ENCODE measurements around the gene FYTTD1.

FYTTD1 gene

DNA sequence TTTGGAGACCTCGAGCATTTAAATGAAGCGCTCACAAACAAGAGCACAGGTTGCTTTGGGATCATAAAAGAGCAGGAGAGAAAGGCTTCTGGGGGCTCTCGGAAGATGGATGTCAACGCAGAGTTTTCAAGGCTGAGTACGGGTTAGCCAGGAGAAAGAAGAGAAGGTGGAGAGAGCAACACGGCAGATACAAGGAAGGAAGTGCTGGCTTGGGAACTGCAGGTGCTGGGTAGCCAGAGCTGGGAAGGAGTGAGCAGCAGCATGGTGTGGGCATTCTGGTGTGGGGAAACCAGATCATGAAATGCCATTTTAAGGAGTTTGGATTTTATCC, 12.4 kb upstream of the FYTTD1 start:
- no peak for DNase-seq (ENCODE audit: low read depth)

DNA sequence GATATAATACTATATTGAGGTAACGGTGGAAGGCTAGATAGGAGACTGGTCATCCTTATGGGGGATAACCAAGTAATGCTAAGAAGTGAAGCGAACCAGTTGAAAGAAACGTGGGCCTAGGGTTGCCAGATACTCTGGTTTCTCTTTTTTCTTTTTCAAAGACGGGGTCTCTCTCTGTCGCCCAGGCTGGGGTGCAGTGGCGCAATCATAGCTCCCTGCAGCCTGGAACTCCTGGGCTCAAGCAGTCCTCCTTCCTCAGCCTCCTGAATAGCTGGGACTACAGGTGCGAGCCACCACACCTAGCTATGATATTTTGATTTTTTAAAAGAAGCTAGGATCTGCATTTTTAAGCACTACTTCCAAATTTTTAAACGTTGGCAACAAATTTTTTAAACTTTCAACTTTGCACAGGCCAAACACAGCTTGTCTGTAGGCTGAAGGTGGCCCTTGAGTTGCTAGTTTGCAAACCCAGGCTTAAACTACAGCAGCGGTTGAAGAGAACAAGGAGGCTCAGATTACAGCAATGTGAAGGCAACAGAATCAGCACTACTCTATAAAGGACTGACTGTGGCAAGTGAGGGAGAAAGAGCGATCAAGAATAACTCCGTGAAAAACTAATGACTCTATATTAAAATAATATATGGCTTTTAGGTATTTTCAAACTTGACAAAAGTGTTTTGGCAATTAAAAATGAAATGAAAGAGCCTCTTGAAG, 11.8 kb upstream of the FYTTD1 start:
- no peak for DNase-seq (ENCODE audit: low read depth)

GRCh38 chr3:197742787-197743186, 6.9 kb upstream of the FYTTD1 start:
- no peak for DNase-seq (ENCODE audit: low read depth)

DNA sequence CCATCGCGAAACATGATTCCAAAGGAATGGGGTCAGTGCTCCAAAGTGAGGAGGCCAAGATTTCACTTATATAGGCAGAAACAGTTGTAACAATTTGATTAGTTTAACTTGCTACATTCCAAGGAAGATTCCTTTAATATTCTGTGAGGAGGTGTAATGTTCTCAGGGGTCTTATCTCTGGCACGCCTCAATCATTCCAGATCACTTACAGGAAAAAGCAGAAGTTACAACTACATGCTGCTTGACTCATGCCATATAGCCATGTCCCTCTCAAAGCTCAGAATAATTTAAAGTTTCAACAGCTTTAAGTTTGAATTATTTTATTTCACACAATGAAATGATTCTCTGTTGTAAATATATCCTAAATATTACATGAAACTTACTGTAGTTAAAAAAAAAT, 3.5 kb upstream of the FYTTD1 start:
- no peak for DNase-seq (ENCODE audit: low read depth)

DNA sequence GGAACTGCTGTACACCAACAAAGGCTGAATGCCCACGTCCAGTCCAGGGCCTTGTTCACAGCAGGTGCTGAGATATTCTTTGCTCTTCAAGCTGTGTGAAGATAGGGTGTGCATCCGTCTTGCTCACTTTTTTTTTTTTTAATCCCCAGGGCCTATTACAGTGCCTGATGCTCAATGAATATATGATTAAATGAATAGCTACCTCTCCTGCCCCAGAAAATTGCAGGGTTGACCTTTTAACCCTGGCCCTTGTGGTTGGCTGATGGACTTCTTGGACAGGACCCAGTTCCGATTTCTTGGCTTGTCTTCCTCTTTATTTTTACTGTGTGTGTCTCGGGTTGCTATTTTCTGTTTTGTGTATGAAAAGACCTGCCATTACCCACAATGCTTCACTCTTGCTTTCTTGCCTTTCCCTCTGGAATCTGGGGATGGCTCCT, 2.9 kb upstream of the FYTTD1 start:
- no peak for DNase-seq (ENCODE audit: low read depth)

DNA sequence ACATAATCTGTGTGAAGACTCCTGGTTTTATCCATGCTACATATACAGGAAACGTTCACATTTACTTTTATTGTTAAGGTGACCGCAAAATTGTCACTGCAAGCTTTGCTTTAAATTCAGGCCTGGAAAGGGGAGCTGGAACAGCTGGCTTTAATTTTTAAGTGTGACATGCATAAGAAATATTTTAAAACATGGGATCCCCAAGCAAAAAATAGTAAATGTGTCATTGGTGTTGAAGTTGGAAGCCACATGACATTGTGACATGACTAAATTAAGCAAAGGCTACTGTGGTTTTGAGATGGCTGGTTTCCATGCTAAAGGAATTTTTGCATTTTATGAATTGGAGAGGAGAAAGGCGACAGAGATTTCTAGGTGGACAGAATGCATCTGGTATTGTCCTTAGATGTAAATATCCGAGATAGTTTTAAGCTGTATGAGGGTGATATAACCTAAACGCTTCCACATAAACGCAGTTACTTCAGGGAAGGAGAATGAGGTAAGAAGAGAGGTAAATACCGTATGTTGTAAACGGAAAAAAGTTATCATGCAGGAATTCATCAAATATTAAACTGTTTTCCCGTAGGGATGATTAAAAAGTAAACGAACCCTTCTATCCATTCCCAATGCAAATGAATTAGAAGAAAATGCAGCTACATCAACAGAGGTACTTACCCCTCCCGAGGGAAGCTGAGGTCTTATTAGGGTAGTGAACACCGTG, 927 bp upstream of the FYTTD1 start:
- no peak for DNase-seq (ENCODE audit: low read depth)

DNA sequence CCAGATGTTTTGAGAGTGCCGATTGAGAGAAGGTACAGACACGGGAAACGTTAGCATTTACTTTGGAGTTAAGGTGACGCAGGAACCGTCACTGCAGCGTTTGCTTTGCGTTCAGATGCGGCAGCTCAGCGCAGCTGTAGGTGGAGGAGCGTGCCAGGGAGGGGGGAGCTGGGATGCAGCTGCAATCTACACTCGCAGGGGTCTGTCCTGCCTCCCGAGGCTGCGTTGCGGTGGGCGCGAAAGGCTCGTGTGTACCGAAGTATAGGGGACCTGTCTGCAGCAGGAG, 425 bp upstream of the FYTTD1 start:
- DNase-seq (ENCODE audit: low read depth) = no peak

- peak; percentile 66 for DNase-seq (ENCODE audit: low read depth)
Measured at GRCh38 chr3:197750396-197750831, 731 bp downstream of the FYTTD1 start.

DNA sequence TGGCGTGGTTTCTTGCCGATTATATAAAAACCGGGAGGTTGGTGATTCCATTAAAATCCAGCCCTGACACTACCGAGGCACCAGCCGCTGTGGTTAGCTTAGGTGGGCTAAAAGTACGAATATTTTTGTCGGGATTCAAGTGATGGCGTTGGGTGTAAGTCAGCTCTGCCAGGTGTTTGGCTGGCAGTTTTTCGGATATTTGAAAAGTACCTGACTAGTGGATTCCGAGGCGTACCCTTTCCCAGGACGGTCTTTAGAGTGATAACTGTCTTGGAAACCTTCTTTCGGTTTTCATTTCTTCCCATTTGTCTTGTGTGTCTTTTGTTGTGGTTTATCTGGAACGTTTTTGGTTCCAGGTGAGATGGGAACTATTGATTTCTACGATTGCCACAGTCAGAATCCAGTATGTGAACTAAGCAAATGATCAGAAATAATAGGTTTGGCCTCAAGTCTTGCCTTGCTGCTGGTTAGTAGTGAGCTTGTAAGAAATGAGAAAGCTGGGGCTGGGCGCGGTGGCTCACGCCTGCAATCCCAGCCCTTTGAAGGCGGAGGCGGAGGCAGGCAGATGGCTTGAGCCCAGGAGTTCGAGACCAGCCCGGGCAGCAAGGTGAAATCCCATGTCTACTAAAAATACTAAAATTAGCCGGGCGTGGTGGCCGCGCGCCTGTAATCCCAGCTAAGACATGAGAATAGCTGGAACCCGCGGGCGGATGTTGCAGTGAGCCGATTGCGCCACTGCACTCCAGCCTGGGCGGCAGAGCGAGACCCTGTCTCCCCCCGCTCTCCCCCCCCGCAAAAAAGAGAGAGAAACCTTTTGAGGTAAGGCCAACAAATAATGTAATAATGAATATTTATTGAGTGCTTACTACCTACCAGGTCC, 1.4 kb downstream of the FYTTD1 start:
- no peak for DNase-seq (ENCODE audit: low read depth)

- no peak for DNase-seq (ENCODE audit: low read depth)
Measured at GRCh38 chr3:197752107-197752506, 2.4 kb downstream of the FYTTD1 start.

GRCh38 chr3:197753263-197753662, 3.6 kb downstream of the FYTTD1 start:
- DNase-seq (ENCODE audit: low read depth) = no peak

- DNase-seq (ENCODE audit: low read depth) = no peak
Measured at GRCh38 chr3:197756704-197757103, 7.0 kb downstream of the FYTTD1 start.

GRCh38 chr3:197758512-197758911, 8.8 kb downstream of the FYTTD1 start:
- no peak for DNase-seq (ENCODE audit: low read depth)

GRCh38 chr3:197761784-197762183, 12.1 kb downstream of the FYTTD1 start:
- DNase-seq (ENCODE audit: low read depth) = no peak

DNA sequence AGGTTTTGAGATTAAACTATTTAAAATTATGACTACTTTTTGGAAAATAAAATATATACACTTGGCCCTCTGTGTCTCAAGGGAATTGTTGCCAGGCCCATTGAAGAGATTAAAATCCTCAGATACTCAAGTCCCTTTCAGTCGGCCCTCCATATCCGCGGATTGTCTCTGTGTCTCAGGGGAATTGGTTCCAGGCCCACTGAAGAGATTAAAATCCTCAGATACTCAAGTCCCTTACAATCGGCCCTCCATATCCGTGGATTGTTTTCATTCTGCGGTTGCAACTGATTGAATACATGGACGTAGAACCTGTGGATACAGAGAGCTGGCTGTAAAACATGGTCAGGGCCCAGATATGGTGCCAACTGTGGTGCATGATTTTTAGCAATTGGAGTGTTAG, 25.6 kb downstream of the FYTTD1 start:
- no peak for DNase-seq (ENCODE audit: low read depth)

- no peak for DNase-seq (ENCODE audit: low read depth)
Measured at GRCh38 chr3:197782230-197782629, 32.5 kb downstream of the FYTTD1 start.

DNA sequence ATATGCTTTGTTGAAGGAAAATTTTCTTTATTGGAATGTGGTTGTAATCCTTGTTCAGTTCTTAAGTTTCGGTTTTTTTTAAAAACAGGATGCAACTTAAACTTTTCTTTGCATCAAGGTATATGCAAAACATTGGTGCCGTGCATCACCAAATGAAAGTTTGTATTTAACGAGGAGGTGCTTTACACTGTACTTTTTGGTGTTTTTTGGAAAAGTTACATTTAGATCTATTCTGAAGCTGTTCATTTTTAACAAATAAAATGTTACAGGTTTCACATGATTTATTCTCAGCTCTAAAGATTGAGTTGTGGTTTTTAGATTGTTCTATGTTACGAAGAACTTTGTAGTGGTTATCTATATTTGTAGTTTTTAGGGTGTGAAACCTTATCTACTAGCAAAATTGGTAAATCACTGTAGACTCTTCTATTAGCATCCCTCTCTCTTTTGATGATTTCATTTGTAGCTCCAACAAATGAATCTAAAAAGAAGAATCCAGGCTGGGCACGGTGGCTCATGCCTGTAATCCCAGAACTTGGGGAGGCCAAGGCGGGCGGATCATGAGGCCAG, 34.4 kb downstream of the FYTTD1 start:
- DNase-seq (ENCODE audit: low read depth) = no peak

- no peak for DNase-seq (ENCODE audit: low read depth)
Measured at GRCh38 chr3:197787412-197787811, 37.7 kb downstream of the FYTTD1 start.

DNA sequence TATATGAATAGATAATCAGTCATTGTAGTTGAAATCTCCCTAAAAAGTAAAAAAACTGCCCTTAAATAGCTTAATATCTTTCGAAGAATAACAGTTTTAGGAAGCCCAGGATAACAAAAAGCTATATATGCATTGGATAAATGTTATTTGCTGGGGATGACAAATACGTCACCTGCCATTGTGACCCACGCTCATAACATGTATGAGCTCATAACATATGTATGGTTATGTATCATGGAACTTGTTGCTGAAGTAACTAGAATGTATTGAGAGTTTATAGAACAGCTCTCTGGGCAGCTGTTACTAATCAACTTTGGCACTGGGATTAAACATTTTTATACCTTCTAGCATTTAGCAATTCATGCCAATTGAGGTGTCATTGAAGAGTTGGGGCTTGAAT, 39.6 kb downstream of the FYTTD1 start:
- DNase-seq (ENCODE audit: low read depth) = no peak

- no peak for DNase-seq (ENCODE audit: low read depth)
Measured at GRCh38 chr3:197790033-197790432, 40.4 kb downstream of the FYTTD1 start.

DNA sequence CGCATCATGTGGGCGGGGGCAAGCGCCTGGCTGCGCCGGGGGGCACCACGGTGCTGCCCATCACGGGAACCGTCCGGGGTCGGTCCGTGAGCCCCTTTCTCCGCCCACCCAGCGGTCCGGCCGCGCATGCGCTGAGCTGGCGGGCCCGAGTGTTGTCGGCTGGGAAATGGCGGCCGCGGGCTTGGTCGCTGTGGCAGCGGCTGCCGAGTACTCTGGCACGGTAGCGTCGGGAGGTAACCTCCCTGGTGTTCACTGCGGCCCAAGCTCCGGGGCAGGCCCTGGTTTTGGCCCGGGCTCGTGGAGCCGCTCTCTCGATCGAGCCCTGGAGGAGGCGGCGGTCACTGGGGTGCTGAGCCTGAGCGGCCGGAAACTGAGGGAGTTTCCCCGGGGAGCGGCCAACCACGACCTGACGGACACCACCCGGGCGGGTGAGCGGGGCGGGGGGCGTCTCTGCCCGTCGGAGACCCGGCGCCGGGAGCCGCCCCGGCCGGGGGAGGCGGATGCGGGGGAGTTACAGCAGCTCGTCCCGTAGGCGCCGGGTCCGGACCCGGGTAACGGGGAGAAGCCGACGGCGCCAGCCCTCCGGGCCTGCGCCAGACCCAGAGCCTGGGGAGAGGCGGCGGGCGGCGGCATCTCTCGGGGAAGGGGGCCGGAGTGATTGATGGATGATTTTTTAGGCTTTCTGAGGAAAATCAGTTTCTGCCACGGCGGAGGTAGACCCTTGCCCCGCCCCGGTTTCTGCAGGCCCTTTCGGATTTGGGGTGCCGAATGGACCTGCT, 41.6 kb downstream of the FYTTD1 start, which contains the start of gene LRCH3:
Gene LRCH3 (plus strand): TSS at position 142 of the 779 bp plus-strand sequence. CDS start 25 bp downstream, at position 167.
- peak; percentile 56 for DNase-seq (ENCODE audit: low read depth)
